AG04450 (cell line): ENCODE results near the gene PDZD7. TPM values are rescaled to one million over a fixed set of nuclear protein-coding genes. Genes with fewer than 3 reads are reported as not detected.

Source experiments
- CTCF ChIA-PET: fragments of 300-600, 350-600 bp; formaldehyde crosslinking; extraction: SDS; loops from one replicate; lab custom pipeline; 2022; ENCODE audit warnings: antibody characterized with exemption, inconsistent platforms; lab: Charles Lee
- POLR2A ChIA-PET: fragments of 350-600 bp; formaldehyde crosslinking; extraction: SDS; loops from one replicate; lab custom pipeline; 2021; ENCODE audit warnings: antibody characterized with exemption, inconsistent platforms; lab: Yijun Ruan, JAX
- DNase-seq: peaks from one replicate; pipeline ENCODE4 v3.0.0-alpha.2; 2011; ENCODE audit warnings: low read depth, low spot score
- H3K27ac ChIP-seq: one replicate; pipeline ENCODE4 v1.5.1; 2012; ENCODE audit warnings: low read depth, low read length, control low read depth
- H3K27me3 ChIP-seq: one replicate; pipeline ENCODE4 v1.6.0; 2012; ENCODE audit warnings: low read length; ENCODE audit not compliant: control insufficient read depth, insufficient read depth
- H3K4me3 ChIP-seq: 2 replicates; pipeline ENCODE4 v1.5.1; 2011; ENCODE audit warnings: mild to moderate bottlenecking, low read depth, low read length, control low read depth
- H3K9me3 ChIP-seq: 2 replicates; pipeline ENCODE4 v1.5.1; 2012; ENCODE audit warnings: low read length; ENCODE audit not compliant: control insufficient read depth, insufficient read depth
- CTCF ChIP-seq: IDR thresholded peaks from 2 replicates; pipeline ENCODE4 v1.5.1; 2011; ENCODE audit warnings: low read depth, low read length, control low read depth, inconsistent platforms
- polyA plus RNA-seq: library from polyadenylated mRNA; depleted of rRNA; stranded (reverse); fragments of >200 nt; gene quantifications from 2 replicates; pipeline ENCODE4 v1.2.3, GENCODE V29; 2011

PDZD7 gene
- polyA plus RNA-seq, 1 experiment, result 0.27 TPM

DNA sequence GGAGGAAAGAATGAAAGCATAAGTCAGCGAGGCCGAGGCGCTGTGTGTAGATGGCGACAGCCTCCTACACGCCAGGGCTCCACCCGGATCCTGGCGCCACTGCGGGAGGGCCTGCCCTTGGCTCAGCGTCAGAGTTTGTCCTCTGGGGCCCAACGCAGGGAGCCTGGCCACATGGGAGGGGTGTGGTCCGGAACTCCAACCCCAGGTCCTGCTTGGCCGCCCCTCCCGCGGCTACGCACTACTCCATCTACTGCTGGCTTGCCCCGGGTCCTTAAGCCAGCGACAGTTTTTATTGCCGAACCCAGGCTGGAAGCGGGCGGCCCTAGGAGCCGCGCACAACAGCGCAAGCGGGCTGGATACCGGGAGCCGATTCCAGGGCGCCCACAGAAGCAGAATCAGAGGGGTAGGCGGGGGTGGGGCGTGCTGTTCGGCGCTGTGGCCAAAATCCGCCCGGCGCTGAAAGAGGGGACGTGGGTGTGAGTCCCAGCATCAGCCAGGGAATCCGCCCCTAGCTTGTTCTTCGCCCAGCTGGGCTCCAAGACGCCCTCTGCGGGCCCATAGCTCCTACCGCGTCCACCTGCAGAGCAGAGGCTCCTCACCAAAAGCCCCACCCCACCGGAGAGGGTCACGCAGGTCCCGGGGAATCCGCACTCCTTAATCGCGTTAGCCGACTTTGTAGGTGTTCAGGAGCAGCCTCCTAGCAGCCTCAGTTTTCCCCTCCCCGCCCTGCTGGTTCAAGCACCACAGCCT is 35.4 kb upstream of the PDZD7 start:
- Histone ChIP-seq H3K27ac (no peak overlapping the region), H3K27me3 (no peaks in the 10 kb centered on the region), H3K4me3 (peak overlapping the region; percentile 65), H3K9me3 (no peaks in the 10 kb centered on the region; the same call in 1 of the 2 replicates)
- ChIA-PET POLR2A (interaction anchor here (0.6 to 1.0 kb wide), 2 partner anchors 23 to 703 kb away, joined by 3 to 6 read pairs; no protein-coding TSS in a partner anchor), CTCF (interaction anchor here (0.6 to 16.2 kb wide), 8 partner anchors 8 to 71 kb away, joined by 3 to 414 read pairs (median 6); partner anchors contain the start of genes PDZD7 and SFXN3)
- TF ChIP-seq CTCF, result peak; percentile 48
- DNase-seq, result no peak

- no peaks in the 10 kb centered on the region for H3K27me3 ChIP-seq
- H3K27ac ChIP-seq, result peak overlapping the region; percentile 39
- DNase-seq, result no peak
- no peaks in the 10 kb centered on the region; the same call in 1 of the 2 replicates for H3K9me3 ChIP-seq
- no peak for TF ChIP-seq CTCF
- ChIA-PET CTCF (interaction anchor here (1.3 to 16.2 kb wide), 3 partner anchors 8 to 47 kb away, joined by 3 to 414 read pairs (median 32); no protein-coding TSS in a partner anchor), POLR2A (interaction anchor here (0.6 kb wide), 1 partner anchor 704 kb away, joined by 3 read pairs; no protein-coding TSS in a partner anchor)
- H3K4me3 ChIP-seq, result peak overlapping the region; percentile 65; the same call in 1 of the 2 replicates
Measured at GRCh38 chr10:101065481-101066145, 34.7 kb upstream of the PDZD7 start.

- no peak overlapping the region for H3K27ac ChIP-seq
- H3K4me3 ChIP-seq, result no peak overlapping the region
- no peak for DNase-seq
- ChIA-PET CTCF (interaction anchor here (1.3 to 16.2 kb wide), 3 partner anchors 9 to 46 kb away, joined by 3 to 414 read pairs (median 32); no protein-coding TSS in a partner anchor), POLR2A (no interaction called here)
- no peaks in the 10 kb centered on the region for H3K27me3 ChIP-seq
- H3K9me3 ChIP-seq, result no peaks in the 10 kb centered on the region; the same call in 1 of the 2 replicates
- no peak for TF ChIP-seq CTCF
Measured at GRCh38 chr10:101064415-101065030, 33.6 kb upstream of the PDZD7 start.

DNA sequence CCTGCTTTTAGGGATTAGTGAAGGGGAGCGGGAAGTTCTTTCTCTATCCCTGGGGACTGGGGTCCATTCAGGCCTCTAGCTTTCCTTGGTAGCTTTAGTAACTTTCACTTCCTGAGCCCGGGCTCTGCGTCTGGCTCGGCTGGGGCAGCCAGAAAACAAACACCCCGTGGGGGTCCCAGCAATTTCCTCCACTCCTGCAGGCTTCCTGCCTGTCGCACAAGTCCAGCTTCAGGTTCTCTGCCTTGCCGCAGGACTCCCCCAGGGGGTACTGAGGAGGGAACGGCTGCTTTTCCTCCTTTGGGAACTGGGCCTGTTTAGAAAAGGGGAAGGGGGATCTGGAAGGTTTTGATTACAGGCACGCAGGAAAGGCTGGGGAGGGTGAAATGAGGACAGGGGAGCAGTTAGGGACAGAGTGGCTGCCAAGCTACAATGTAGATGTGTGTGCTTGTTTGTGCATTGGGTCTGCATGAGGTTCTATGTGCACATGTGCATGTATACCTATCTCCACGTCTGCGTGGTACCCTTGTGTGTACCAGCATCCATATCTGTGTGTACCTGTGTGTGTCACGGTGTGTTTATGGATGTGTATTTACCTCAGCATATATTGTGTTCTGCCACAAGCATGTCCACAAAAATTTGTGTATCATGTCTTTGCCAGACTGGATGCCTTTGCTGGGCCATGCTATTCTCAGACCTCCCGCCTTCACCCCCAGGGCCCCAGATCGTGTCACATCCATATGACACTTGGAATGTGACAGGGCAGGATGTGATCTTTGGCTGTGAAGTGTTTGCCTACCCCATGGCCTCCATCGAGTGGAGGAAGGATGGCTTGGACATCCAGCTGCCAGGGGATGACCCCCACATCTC is 32.9 kb upstream of the PDZD7 start:
- TF ChIP-seq CTCF, result no peak
- H3K9me3 ChIP-seq, result no peaks in the 10 kb centered on the region; the same call in 1 of the 2 replicates
- no peak overlapping the region for H3K27ac ChIP-seq
- H3K4me3 ChIP-seq, result no peak overlapping the region
- ChIA-PET POLR2A (interaction anchor here (0.9 to 4.0 kb wide), 2 partner anchors 21 to 78 kb away, joined by 3 to 30 read pairs; no protein-coding TSS in a partner anchor), CTCF (interaction anchor here (0.5 to 16.2 kb wide), 4 partner anchors 18 to 507 kb away, joined by 3 to 414 read pairs (median 9); no protein-coding TSS in a partner anchor)
- no peak for DNase-seq
- no peaks in the 10 kb centered on the region for H3K27me3 ChIP-seq
